MM.1S (cell line): Measurements from ENCODE around the gene TEAD4.

Source experiments
- DNase-seq: peaks from one replicate; pipeline ENCODE4 v3.0.0-alpha.2; 2015
- H2AFZ ChIP-seq: fragments of 300-600 bp; sonication (generic); 2 replicates; pipeline ENCODE4 v1.6.0; 2016; ENCODE audit warnings: antibody characterized with exemption, low read length
- H3F3A ChIP-seq: fragments of 300-600 bp; sonication (generic); 2 replicates; pipeline ENCODE4 v1.6.1; 2016; ENCODE audit warnings: mild to moderate bottlenecking, antibody characterized with exemption, low read length, moderate library complexity, mixed read lengths; ENCODE audit not compliant: insufficient read depth
- H3K27ac ChIP-seq: fragments of 300-600 bp; sonication (generic); 2 replicates; pipeline ENCODE4 v1.5.1; 2016; ENCODE audit warnings: mild to moderate bottlenecking, low read length
- H3K27me3 ChIP-seq: fragments of 300-600 bp; sonication (generic); replicated peaks from 2 replicates; pipeline ENCODE4 v1.6.0; 2016; ENCODE audit warnings: low read length; ENCODE audit not compliant: insufficient read depth
- H3K36me3 ChIP-seq: fragments of 300-600 bp; sonication (generic); replicated peaks from 2 replicates; pipeline ENCODE4 v1.6.1; 2016; ENCODE audit warnings: mild to moderate bottlenecking, low read length, mixed read lengths; ENCODE audit not compliant: insufficient read depth
- H3K4me1 ChIP-seq: fragments of 300-600 bp; sonication (generic); 2 replicates; pipeline ENCODE4 v1.6.1; 2016; ENCODE audit warnings: low read length, mixed read lengths
- H3K4me2 ChIP-seq: fragments of 300-600 bp; sonication (generic); 2 replicates; pipeline ENCODE4 v1.6.0; 2016; ENCODE audit warnings: low read depth, low read length
- H3K4me3 ChIP-seq: fragments of 300-600 bp; sonication (generic); 2 replicates; pipeline ENCODE4 v1.5.1; 2016; ENCODE audit warnings: low read length, mixed read lengths
- H3K79me2 ChIP-seq: fragments of 300-600 bp; sonication (generic); 2 replicates; pipeline ENCODE4 v1.6.1; 2016; ENCODE audit warnings: mixed run types, low read length, mixed read lengths
- H3K9ac ChIP-seq: fragments of 300-600 bp; sonication (generic); 2 replicates; pipeline ENCODE4 v1.6.1; 2016; ENCODE audit warnings: low read length, mixed read lengths
- H3K9me2 ChIP-seq: fragments of 300-600 bp; sonication (generic); replicated peaks from 2 replicates; pipeline ENCODE4 v1.6.1; 2016; ENCODE audit warnings: mild to moderate bottlenecking, low read length, mixed read lengths; ENCODE audit not compliant: insufficient read depth
- H3K9me3 ChIP-seq: fragments of 300-600 bp; sonication (generic); replicated peaks from 2 replicates; pipeline ENCODE4 v1.6.1; 2016; ENCODE audit warnings: mild to moderate bottlenecking, low read length, mixed read lengths; ENCODE audit not compliant: insufficient read depth
- H4K20me1 ChIP-seq: fragments of 300-600 bp; sonication (generic); 2 replicates; pipeline ENCODE4 v1.6.1; 2016; ENCODE audit warnings: mild to moderate bottlenecking, low read length, moderate library complexity, mixed read lengths; ENCODE audit not compliant: insufficient read depth
- EZH2 ChIP-seq: fragments of 300-600 bp; sonication (generic); optimal IDR thresholded peaks from 2 replicates; pipeline ENCODE3; 2017; ENCODE audit warnings: low read depth, mild to moderate bottlenecking, antibody characterized with exemption, low read length, mixed read lengths
- EZH2phosphoT487 ChIP-seq: fragments of 300-600 bp; sonication (generic); IDR thresholded peaks from 2 replicates; pipeline ENCODE4 v1.6.1; 2018; ENCODE audit warnings: antibody characterized with exemption, low read length
- TF ChIP-seq, protein P1 (sequence below): fragments of 300-600 bp; sonication (generic); IDR thresholded peaks from 2 replicates; pipeline ENCODE4 v1.5.1; 2016; ENCODE audit warnings: antibody characterized with exemption, low read length, mixed read lengths

TEAD4 gene

GRCh38 chr12:3043406-3043805 lies 84.2 kb downstream of the TEAD4 start:
- H3K79me2 ChIP-seq = no peaks in the 10 kb centered on the region
- no peak overlapping the region for H3K27ac ChIP-seq
- DNase-seq = no peak
- H2AFZ ChIP-seq = no peak overlapping the region
- H3K9me3 ChIP-seq = no peaks in the 10 kb centered on the region
- TF ChIP-seq EZH2phosphoT487 (no peak), EZH2 (no peak)
- TF ChIP-seq, protein P1, sequence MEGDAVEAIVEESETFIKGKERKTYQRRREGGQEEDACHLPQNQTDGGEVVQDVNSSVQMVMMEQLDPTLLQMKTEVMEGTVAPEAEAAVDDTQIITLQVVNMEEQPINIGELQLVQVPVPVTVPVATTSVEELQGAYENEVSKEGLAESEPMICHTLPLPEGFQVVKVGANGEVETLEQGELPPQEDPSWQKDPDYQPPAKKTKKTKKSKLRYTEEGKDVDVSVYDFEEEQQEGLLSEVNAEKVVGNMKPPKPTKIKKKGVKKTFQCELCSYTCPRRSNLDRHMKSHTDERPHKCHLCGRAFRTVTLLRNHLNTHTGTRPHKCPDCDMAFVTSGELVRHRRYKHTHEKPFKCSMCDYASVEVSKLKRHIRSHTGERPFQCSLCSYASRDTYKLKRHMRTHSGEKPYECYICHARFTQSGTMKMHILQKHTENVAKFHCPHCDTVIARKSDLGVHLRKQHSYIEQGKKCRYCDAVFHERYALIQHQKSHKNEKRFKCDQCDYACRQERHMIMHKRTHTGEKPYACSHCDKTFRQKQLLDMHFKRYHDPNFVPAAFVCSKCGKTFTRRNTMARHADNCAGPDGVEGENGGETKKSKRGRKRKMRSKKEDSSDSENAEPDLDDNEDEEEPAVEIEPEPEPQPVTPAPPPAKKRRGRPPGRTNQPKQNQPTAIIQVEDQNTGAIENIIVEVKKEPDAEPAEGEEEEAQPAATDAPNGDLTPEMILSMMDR = no peak
- no peak overlapping the region for H3K4me2 ChIP-seq
- H3K4me1 ChIP-seq = no peaks in the 10 kb centered on the region
- H3K27me3 ChIP-seq = peaks cover 12% of the 10 kb centered on the region; the same call in 1 of the 2 replicates
- H3K9ac ChIP-seq = no peak overlapping the region
- H3K4me3 ChIP-seq = no peak overlapping the region
- H3K36me3 ChIP-seq = no peaks in the 10 kb centered on the region
- no peaks in the 10 kb centered on the region for H3K9me2 ChIP-seq
- H4K20me1 ChIP-seq = no peaks in the 10 kb centered on the region
- H3F3A ChIP-seq = no peaks in the 10 kb centered on the region

DNA sequence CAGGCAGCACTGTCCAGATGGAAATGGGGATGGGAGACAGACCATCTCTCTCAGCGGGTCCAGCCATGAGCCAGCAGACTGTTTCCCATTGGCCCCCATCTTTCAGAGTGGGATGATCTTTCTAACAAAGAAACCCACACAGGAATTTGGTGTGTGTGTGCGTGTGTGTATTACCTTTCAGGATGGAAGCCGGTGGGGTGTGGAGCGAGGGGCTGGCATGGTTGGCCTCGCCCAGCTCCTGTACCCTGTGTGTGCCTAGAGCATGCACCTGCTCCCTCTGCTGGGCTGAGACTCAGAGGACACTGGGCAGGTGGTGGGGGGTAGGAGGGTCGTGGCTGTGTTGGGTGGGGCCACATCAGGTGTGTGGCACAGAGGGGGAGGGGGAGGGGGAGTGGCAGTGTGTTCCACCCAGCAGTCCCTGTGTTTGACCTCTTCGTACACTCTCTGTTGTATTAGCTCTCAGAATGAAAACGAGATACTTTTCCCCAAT lies 85.0 kb downstream of the TEAD4 start:
- Histone ChIP-seq H3K36me3 (no peaks in the 10 kb centered on the region), H4K20me1 (no peaks in the 10 kb centered on the region), H3F3A (no peaks in the 10 kb centered on the region), H3K27ac (no peak overlapping the region), H3K4me3 (no peak overlapping the region), H3K9ac (no peak overlapping the region), H3K9me3 (no peaks in the 10 kb centered on the region), H3K79me2 (no peaks in the 10 kb centered on the region), H3K4me1 (no peaks in the 10 kb centered on the region), H3K9me2 (no peaks in the 10 kb centered on the region), H2AFZ (no peak overlapping the region), H3K27me3 (peaks cover 14% of the 10 kb centered on the region), H3K4me2 (no peak overlapping the region)
- TF ChIP-seq, protein P1 = no peak
- TF ChIP-seq EZH2phosphoT487 = no peak
- no peak for TF ChIP-seq EZH2
- no peak for DNase-seq

GRCh38 chr12:3045494-3045893 lies 86.3 kb downstream of the TEAD4 start:
- Histone ChIP-seq H3K27ac (no peak overlapping the region), H3K9ac (no peak overlapping the region), H3K4me1 (no peaks in the 10 kb centered on the region), H3K9me2 (no peaks in the 10 kb centered on the region), H3K9me3 (no peaks in the 10 kb centered on the region), H3K4me2 (no peak overlapping the region), H3K36me3 (no peaks in the 10 kb centered on the region), H3F3A (no peaks in the 10 kb centered on the region), H4K20me1 (no peaks in the 10 kb centered on the region), H3K27me3 (peaks cover 14% of the 10 kb centered on the region), H3K4me3 (no peak overlapping the region), H2AFZ (no peak overlapping the region), H3K79me2 (no peaks in the 10 kb centered on the region)
- DNase-seq = no peak
- TF ChIP-seq, protein P1 = no peak
- TF ChIP-seq EZH2 (no peak), EZH2phosphoT487 (no peak)
